ENCODE results near the gene ADCK1. TPM values are rescaled to one million over a fixed set of nuclear protein-coding genes. Genes with fewer than 3 reads are reported as not detected.
"Not testable (repeated sequence)": the region's sequence is repeated elsewhere in the genome, so short reads cannot be mapped to it uniquely, and the experiment has no call there.

The ADCK1 gene
- total RNA-seq, 1 donor from 2014 or later: 4.3 TPM

DNA sequence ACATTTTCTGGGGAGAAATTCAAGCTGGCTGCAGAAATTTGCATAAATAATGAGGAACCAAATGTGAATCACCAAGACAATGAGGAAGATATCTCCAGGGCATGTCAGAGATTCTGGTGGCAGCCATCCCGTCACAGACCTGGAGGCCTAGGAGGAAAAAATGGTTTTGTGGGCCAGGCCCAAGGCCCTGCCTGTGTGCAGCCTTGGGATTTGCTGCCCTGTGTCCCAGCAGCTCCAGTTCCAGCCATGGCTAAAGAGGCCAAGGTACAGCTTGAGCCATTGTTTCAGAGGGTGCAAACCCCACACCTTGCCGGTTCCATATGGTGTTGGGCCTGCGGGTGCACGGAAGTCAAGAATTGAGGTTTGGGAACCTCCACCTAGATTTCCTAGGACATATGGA lies 147.5 kb downstream of the ADCK1 start:
- DNase-seq (ENCODE audit: low spot score): no peak

DNA sequence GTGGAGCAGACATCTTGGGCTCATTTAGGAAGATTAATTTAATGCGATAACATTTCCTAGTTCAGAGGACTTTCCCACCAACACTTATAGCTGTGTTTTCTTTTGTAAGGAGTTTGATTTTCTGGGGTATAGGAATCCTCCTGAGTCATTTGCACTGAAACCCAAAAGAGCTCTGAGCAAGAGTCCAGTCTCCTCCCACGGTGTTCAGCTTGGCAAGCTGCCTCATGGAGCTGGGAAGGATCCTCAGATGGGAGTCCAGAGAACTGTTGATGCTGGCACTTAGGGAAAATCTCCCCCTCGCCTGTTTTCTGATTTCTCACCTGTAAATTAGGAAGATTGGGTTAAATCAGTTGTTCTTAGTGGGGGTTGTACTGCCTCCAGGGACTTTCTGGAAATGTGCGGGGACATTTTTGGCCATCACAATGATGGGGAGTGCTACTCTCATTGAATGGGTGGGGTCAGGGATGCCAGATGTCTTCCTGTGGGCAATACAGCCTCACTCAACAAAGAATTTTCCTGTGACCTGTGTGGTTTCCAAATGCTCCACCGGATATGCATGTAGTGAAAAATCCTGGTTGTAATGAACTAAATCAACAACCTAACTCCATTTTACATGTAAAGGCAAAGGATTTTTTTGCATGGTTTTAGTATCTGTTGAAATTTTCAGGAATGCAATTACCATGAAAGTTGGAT lies 150.6 kb downstream of the ADCK1 start:
- DNase-seq (ENCODE audit: low spot score): no peak

DNA sequence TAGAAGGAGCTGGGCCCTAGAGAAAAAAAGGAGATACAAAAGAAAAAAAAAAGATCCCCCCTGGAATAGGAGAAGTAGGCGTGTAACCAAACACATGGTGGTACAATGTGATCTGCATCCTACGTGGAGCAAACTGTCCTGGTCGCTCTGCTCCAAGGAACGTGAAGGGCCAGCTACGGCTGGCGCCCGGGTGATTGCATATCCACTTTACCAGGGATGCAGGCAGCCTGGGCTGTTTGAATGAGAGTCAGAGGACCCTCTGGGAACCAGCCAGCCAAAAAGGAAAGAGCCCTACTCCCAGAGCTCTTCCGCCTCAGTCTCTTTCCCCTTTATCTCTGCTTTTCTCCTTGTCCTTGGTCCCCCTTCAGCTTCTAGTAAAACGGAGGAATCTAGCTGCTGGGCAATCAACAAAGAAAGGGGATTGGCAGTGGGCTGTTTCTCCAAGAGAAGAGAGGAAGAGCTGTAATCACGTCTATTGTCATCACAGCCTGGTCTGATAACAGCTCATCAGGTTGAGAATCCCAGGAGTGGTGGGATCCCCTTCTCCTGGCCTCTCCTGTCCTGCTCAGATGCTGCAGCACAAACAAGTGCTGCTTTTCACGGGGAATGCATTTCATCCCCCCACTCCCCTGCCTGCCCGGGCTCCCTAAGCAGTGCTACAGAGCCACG lies 156.0 kb downstream of the ADCK1 start:
- no peak for DNase-seq (ENCODE audit: low spot score)

DNA sequence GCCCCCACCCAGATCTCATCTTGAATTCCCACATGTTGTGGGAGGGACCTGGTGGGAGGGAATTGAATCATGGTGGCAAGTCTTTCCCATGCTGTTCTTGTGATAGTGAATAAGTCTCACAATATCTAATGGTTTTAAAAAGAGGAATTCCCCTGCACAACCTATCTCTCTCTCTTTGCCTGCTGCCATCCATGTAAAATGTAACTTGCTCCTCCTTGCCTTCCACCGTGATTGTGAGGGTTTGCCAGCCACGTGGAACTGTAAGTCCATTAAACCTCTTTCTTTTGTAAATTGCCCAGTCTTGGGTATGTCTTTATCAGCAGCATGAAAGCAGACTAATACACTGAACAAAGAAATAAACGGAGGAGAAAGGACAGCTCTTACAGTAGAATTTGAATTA lies 159.8 kb downstream of the ADCK1 start:
- DNase-seq (ENCODE audit: low spot score): not testable (repeated sequence)

DNA sequence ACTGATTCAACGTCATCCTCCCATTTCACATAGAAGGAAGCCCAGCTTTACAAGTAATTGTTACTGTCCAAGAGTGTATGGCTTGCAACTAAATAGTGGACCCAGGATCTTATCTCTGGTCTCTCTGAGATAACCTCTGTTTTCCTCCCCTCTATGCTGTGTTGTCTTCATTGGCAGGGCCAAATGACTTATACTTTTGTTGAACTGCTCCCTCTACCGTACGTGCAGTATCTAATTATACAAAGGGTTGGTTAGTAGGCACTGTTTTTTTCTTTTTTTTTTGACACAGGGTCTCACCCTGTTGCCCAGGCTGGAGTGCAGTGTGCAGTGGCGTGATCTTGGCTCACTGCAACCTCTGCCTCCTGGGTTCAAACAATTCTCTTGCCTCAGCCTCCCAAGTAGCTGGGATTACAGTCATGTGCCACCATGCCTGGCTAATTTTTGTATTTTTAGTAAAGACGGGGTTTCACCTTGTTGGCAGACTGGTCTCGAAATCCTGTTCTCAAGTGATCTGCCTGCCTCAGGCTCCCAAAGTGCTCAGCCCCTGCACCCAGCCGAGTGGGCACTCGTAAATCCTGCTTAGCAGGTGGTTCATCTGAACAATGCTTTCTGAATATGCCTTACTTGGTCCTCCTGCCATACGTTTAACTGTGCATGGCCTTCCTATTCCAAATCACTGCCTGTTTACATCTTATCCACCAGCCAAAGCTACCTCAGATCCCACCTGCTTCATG lies 162.1 kb downstream of the ADCK1 start:
- DNase-seq (ENCODE audit: low spot score): no peak

DNA sequence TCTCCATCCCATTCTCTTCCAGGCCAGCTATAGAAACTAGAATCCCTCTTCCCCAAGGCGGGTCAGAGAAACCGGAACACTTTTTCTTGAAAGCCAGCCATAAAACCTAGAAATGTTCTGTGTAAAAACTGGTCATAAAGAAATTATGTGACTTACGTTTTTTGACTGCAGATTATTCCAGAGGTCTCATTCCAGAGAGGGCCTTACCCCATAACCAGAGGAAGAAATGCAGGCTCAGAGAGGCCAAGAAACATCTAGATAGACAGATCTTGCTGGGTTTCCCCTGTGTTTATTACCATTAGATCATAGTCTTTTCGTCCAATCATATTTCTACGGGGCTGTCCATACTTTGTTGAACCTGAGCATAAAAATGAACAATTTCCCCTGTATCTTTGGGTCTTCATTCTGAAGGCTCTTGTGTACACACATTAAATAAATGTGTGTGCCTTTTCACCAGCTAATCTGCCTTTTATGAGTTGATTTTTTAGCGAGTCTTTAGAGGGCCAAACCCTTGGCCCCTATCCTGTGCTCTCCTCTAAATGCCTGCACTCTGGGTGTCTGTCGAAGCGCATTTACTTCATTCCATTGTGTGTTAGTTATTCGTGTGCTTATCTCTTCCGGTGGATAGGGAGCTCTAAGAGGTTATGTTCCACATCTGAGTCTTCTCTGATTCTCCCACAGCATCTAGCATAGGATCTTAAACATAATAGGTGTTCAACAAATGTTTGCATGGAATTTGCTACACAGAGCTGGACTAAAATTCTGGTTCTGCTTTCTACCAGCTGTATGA lies 163.0 kb downstream of the ADCK1 start:
- DNase-seq (ENCODE audit: low spot score): no peak

DNA sequence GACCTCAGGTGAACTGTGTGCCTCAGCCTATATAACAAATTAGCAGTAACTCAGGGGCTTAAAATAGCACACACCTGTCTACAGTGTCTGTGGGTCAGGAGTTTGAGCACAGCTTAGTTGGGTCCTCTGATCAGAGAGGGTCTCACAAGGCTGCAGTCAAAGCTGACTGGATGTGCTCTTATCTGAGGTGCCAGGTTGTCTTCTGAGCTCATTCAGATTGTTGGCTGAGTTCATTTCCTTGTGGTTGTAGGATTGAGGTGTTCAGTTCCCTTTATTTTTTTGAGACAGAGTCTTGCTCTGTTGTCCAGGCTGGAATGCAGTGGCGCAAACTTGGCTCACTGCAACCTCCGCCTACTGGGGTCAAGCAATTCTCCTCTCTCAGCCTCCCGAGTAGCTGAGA lies 164.7 kb downstream of the ADCK1 start:
- DNase-seq (ENCODE audit: low spot score): no peak

DNA sequence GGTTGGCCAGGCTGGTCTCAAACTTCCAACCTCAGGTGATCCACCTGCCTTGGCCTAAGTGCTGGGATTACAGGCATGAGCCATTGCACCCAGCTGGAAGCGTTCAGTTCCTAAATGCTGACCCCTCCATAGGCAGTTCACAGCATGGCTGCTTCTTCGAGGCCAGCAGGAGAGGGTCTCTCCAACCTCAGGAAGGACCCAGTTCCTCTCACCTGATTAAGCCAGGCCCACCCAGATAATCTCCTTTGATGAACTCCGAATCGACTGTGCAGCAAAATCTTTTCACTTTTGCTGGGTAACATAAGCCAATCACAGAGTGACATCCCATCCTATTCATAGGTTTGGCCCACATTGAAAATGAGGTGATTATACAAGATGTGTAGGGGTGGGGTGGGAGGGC lies 165.1 kb downstream of the ADCK1 start:
- DNase-seq (ENCODE audit: low spot score): no peak

DNA sequence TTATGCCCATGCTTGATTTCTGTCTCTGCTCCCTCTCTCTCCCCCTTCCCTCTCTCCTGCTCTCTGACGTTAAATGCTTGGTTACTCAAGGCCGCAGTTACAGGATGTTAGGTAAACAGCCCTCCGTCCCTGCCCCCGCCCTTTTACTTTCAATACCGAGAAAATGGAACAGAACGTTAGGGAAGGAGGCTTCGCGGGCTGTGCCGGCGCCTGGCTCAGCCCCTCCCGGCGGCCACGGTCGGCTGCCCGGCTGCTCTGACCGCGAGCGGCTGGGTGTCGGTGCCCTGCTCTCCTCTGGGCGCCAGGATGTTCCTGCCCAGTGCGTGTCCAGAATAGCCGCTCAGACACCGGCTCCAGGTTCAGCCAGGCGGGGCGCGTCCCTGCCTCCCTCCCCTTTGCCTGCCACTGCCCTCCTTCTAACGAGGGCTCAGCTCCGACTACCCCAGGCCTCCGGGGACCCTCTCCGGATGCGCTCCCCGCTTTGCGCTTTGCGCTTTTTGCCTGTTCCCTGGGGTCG lies 166.1 kb downstream of the ADCK1 start:
- DNase-seq (ENCODE audit: low spot score): peak; percentile 8

DNA sequence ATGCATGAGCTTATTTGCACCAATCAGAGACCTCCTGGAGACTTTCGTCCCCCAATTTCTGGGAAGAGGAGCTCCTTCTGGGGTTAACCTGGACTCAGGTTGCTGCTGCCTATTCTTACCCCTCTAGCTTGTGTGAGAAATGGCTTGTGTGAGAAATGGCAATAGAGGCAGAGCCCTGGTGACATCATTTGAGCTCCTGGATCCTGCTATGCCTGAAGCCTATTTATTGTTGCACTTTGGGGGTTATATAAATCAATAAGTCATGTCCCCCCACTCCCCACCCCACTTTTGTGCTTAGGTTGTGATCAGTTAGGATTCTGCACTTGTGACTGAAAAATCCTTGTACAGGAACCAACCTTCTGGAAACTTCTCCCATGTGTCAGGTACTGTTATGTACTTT lies 167.2 kb downstream of the ADCK1 start:
- no peak for DNase-seq (ENCODE audit: low spot score)

DNA sequence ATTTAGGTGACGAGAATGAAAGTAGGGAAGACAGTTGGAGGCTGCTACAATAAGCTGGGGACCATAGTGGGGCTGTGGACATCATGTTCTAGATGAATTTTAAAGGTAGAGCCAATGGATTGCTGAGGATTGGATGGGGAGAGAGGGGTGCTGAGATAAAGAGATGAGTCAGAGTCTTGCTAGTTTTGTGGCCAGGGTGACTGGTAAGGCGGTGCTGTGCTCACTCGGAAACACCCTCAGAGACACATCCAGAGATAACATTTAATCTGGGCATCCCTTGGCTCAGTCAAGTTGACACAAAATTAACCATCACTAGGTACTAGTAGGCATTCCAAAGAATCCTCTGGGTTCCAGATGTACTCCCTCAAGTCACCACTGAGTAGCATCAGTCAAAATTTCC lies 170.7 kb downstream of the ADCK1 start:
- no peak for DNase-seq (ENCODE audit: low spot score)

DNA sequence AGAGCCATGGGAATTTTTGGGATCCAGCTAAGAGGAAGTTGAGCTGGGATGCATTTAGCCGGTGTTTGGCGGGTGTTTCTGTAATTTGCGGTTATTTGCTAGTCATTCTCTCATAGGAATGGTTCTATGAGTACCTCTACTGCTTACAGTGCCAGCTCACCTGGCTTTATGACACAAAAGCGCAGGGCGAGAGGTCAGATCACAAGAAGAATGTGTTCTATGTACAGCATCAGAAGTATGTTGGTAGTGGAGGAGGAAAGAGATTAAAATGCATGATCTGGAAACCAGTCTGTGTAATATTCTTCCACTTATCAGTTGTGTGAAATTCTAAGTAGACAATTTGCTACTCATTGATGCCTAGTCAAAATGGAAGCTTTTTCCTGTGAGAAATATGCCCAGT lies 173.3 kb downstream of the ADCK1 start:
- no peak for DNase-seq (ENCODE audit: low spot score)

DNA sequence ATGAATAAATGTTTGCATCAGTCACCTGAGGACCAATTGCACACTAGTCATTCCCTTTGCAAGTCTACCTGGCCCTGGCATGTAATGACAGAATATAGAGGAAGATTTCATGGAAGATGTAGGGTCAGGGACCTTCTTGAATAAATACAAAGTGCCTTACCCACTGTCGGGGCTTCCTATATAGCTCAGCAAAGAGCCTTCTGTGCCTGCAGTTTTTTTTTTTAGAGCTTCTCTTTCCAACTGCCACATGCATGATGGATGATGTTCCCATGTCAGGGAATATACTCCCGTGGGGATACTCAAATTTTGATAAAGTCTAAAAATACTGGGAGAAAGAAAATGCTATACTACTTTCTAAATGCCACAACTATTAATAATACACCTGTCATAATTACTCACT lies 176.7 kb downstream of the ADCK1 start:
- DNase-seq (ENCODE audit: low spot score): no peak

DNA sequence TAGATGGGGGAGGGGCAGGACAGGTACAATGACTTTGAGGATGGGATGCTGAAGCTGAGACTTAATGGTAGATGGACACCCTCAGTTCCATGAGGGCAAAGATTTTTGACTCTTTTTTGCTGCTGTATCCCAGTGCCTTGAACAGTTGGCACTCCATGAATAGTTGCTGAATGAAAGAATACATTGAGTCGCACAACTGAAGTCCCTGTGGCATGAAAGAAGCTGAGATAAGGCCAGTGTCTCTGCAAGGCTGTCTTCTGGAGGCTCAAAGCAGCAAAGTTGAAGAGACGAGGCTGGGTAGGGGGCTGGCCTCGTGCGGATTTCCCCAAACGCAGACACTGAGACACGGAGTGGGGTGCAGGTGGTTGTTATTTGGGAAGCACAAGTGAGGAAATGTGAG lies 179.3 kb downstream of the ADCK1 start:
- DNase-seq (ENCODE audit: low spot score): no peak

DNA sequence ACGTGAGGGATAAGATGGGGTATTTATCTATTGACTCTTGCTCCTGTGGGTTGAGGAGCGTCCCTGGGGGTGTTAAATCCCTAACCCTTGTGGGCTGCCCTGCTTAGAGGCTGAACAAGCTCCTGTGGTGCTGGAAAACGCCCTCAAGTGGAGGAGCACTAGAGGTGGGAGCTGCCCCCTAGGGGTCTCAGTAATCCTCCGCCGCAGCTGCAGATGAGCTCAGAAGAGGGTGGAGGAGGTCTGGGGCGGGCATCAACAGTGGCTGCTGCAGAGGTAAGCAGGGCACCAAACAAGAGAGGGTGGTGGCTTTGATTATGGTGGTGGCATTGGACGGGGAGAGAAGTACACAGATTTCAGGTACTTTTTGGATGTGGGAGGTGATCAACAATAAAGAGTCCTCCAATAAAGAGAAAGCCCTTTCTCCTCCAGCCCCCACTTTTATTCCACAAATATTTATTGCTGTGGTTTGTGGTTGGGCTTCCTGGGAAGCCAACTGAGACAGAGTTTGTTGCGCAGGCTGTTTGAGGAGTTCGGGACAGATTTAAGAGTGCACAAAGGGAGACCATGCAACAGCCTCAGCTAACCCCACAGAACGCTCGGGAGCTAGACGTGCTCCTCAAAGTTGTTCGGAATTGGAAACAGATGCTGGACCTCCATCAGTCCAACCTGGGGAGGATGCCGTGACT lies 179.9 kb downstream of the ADCK1 start:
- no peak for DNase-seq (ENCODE audit: low spot score)

DNA sequence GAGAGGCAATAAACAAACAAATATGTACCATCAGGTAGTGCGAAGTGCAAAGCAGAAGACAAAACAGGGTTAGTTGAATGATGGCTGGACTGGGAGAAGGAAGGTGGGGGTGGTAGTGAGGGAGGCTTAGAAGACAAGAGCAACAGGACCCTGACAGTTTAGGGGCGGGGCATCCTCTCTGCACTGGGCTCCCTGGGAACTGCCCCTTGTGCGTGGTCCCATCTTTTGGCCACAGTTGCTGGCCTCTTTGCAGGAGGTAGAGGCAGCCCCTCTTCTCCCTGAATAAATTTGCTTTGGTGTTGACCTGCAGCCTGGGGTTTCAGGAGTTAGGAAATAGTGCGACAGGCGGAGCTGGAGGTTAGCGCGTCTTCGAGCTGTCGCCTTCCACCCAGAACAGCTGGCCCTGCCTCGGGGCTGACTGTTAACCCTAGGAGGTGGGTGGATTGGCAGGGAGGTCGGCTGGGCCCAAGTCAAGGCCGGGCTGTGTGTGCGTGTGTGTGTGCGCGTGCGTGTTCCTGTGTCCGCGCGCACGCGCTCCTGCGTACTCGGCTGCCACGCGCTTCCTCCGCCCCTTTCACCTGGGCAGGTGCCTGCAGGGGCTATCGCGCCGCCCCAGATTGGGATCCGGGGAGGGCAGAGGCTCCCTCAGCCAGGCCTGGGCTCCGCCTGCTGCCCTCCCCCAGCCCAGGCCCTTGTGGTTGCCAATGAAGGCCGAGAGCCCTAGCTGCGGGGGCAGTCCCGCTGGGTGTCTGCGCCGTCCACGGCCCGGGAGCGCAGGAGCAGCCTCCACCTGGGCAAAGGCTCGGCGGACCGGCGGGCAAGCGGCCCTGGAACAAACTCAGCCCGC lies 180.8 kb downstream of the ADCK1 start:
- DNase-seq (ENCODE audit: low spot score): peak; percentile 5

Measured in umbilical cord (tissue), 2 donors.